HL-60 (cell line): ENCODE data around the gene WNT16.

Source experiments
- CTCF ChIP-seq: IDR thresholded peaks from one replicate; pipeline ENCODE4 v1.5.1; 2011; ENCODE audit warnings: low read length, control low read depth, inconsistent platforms; ENCODE audit not compliant: insufficient read depth
- GABPA ChIP-seq: IDR thresholded peaks from 2 replicates; pipeline ENCODE4 v1.6.1; 2012; ENCODE audit warnings: low read depth
- POLR2AphosphoS5 ChIP-seq: IDR thresholded peaks from 2 replicates; pipeline ENCODE4 v1.6.1; 2012; ENCODE audit warnings: low read depth
- REST ChIP-seq: IDR thresholded peaks from 2 replicates; pipeline ENCODE4 v1.6.1; 2012; ENCODE audit warnings: low read depth; ENCODE audit not compliant: insufficient replicate concordance

- TF ChIP-seq GABPA (no peak), CTCF (no peak), REST (no peak), POLR2AphosphoS5 (no peak)
These were observed 49.0 kb upstream of the WNT16 start for GRCh38 chr7:121279822-121280221.
